GM10248 (cell line): Measurements from ENCODE around the gene CAPSL.

Experiments used
- CTCF ChIA-PET: fragments of 300-600 bp; sonication (Branson Sonifier 250); formaldehyde crosslinking; extraction: SDS; loops from one replicate; lab custom pipeline; 2021; ENCODE audit warnings: antibody characterized with exemption; lab: Yijun Ruan, JAX
- POLR2A ChIA-PET: fragments of 350-650 bp; sonication (Branson Sonifier 250); formaldehyde crosslinking; extraction: SDS; loops from one replicate; lab custom pipeline; 2020; ENCODE audit warnings: antibody characterized with exemption; lab: Yijun Ruan, JAX
- DNase-seq: peaks from one replicate; pipeline ENCODE4 v3.0.0; 2012; ENCODE audit errors: extremely low spot score
- TF ChIP-seq, protein P1 (sequence below): IDR thresholded peaks from 2 replicates; pipeline ENCODE4 v1.5.1; 2012; ENCODE audit warnings: mild to moderate bottlenecking, low read depth; ENCODE audit errors: extremely low read depth, missing control alignments, control extremely low read depth

CAPSL gene

DNA sequence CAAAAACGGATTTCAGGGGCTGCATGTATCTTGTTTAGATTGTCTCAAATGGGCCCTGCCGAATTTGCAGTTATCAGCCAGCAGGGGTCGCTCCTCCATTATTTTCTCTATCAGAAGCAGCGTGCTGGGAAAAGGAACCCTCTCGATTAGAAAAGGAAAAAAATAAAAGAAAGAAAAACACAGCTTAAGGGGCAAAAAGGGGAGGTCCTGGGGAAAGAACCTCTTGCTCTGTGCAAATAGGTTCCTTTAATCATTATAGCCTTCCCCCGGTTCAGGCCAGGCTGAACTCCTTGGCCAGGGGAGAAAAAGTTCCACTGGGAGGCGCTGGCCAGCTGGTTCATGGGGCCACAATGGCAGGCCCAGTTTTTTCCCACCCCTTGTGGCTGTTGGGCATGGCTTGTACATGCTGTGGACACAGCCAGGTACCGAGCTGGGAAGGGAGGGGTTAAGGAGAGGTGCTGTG, 25.0 kb upstream of the CAPSL start:
- TF ChIP-seq, protein P1, sequence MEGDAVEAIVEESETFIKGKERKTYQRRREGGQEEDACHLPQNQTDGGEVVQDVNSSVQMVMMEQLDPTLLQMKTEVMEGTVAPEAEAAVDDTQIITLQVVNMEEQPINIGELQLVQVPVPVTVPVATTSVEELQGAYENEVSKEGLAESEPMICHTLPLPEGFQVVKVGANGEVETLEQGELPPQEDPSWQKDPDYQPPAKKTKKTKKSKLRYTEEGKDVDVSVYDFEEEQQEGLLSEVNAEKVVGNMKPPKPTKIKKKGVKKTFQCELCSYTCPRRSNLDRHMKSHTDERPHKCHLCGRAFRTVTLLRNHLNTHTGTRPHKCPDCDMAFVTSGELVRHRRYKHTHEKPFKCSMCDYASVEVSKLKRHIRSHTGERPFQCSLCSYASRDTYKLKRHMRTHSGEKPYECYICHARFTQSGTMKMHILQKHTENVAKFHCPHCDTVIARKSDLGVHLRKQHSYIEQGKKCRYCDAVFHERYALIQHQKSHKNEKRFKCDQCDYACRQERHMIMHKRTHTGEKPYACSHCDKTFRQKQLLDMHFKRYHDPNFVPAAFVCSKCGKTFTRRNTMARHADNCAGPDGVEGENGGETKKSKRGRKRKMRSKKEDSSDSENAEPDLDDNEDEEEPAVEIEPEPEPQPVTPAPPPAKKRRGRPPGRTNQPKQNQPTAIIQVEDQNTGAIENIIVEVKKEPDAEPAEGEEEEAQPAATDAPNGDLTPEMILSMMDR = no peak
- ChIA-PET CTCF (no interaction called here), POLR2A (no interaction called here)
- DNase-seq = no peak

DNA sequence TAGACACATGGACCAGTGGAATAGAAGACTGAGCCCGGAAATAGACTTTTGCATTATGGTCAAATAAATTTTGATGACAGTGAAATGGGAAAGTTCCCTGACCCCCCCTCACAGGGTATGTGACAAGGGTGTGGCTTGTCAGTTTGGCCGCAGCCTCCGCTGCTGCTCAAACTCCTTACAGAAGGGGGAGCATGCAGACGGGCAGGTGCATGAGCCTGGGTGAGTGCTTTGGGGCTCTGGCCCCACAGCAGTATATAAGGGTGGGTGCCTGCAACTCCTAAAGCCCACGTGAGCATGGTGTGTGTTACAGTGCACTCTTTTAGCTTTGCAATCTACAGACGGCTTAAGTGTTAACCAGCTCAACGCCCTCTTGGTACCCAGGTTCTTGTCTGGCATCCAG, 21.9 kb upstream of the CAPSL start:
- ChIA-PET POLR2A (no interaction called here), CTCF (no interaction called here)
- TF ChIP-seq, protein P1 = no peak
- no peak for DNase-seq

DNA sequence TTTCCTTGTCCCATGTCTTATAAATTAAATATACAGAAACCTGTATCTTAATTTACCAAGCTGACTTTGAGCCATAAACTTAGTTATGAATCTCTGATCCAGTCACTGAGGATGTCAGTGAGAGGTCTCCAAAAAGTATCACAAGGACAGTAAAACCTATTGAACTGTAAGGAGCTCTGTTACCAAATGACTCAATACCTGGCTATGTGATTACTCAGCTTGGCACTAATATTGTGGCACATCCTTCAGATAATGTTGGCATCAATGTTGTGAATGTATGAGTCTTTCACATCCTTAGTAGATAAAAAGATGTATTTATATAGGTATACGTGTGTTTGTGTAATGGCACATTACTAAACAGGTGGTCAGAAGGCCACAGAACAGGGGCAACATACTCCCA, 18.0 kb upstream of the CAPSL start:
- TF ChIP-seq, protein P1 = no peak
- CTCF ChIA-PET = interaction anchor here (1.0 kb wide), 1 partner anchor 38 kb away, joined by 3 read pairs; no protein-coding TSS in a partner anchor
- DNase-seq = no peak
- POLR2A ChIA-PET = no interaction called here

DNA sequence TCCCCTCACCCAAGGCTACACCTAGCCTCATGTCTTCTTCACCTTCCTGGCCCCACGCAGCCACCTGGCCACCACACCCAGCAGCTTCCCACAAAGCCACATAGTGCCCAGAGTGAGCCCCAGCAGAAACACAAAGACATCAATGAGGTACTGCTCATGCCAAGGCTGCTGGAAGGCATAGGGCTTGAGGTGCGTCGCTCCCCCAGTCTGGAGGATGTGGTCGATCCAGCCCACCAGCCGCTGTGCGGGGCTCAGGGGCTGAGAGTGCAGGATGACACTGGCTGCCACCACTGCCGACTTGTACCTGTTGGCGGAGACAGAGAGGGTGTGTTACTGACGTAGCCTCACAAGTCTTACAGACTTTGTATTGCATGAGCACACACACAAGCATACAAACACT, 15.8 kb upstream of the CAPSL start:
- TF ChIP-seq, protein P1 = no peak
- POLR2A ChIA-PET = no interaction called here
- CTCF ChIA-PET = interaction anchor here (1.4 kb wide), 1 partner anchor 40 kb away, joined by 3 read pairs; no protein-coding TSS in a partner anchor
- no peak for DNase-seq

DNA sequence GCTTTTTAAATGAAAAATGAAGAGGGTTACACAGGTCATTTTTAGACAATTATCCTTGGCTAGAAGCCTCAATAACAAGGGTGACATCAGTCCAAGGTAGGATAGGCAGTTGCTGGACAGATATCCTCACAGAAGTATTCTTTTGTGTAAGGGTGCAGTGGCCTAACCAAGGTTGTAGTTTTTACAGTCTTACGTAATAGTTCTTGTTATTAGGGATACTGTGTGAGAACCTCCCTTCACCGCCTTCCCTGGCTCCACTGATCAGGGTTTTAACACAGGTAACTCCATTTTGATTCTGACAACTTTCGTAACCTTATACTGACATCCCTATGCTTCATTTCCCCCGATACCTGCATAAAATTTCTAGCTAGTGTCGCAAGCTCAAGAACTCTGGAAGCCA, 8.7 kb upstream of the CAPSL start:
- TF ChIP-seq, protein P1 = no peak
- DNase-seq = no peak
- POLR2A ChIA-PET = no interaction called here
- CTCF ChIA-PET = no interaction called here

DNA sequence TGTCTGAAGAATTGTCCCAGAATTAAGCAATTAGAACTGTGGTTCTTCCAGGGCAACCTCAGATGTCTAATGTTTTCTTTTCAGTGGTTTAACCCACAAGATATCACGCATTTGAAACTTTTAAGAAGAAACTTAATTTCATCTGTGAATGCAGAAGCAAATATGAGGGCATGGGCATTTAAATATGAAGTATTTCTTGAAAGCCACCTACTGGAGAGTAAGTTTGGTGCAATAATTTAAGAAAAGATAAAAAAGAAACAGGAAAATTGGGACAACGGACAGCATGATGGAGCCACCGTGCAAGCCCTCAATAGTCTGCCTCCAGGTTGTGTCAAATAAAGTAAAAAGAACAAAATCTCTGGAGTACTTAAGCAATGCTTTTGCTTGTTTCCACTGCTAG, 1.2 kb upstream of the CAPSL start:
- ChIA-PET POLR2A (no interaction called here), CTCF (interaction anchor here (8.8 kb wide), 1 partner anchor 14 kb away, joined by 57 read pairs; no protein-coding TSS in a partner anchor)
- TF ChIP-seq, protein P1 = no peak
- no peak for DNase-seq
